HUDEP-2 (cell line): Measurements from ENCODE around the gene OBP2A.

Experiments
- DNase-seq, 76 experiments: peaks; one replicate each; lab custom pipeline; 2025; ENCODE audit not compliant: unreplicated experiment in 76 of 76; lab: John Stamatoyannopoulos, UW

OBP2A gene

GRCh38 chr9:135590486-135591079 is 44.7 kb downstream of the OBP2A start:
- no peak for DNase-seq

GRCh38 chr9:135591506-135592330 is 45.8 kb downstream of the OBP2A start:
- DNase-seq, result no peak

DNA sequence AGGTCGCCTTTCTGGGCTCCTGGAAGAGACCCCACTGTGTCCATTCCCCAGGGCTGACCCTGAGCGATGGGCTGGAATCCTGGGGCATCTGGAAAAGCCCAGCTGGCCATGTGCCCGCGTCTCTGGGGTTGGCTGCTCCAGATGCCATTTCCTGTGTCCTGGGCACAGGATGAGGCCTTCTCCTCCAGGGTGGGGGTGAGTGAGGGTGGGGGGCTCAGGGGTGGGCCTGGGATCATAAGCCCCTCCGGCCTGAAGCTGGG is 46.3 kb downstream of the OBP2A start:
- no peak for DNase-seq

GRCh38 chr9:135592625-135593024 is 46.7 kb downstream of the OBP2A start:
- no peak for DNase-seq

DNA sequence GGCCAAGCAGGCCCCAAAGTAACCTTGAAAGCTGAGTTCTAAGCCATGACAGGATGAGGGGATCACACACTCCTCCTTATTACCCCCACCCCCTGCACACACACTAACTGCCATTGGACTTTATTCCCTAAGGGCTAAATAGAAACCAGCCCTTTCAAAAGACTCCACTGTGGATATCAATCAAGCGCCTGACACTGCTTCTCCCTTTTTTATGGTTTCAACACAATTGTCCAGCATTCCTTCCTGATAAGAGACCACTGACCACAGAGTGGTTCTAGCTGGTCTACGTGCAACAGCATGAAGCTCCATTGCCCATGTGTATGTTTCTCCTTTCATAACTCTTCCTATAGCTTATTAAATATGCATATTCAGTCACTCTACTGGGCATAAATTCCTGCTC is 50.3 kb downstream of the OBP2A start:
- no peak for DNase-seq
